DMS79 (cell line): ENCODE results near the gene COPS4.
"Not testable (repeated sequence)": the region's sequence is repeated elsewhere in the genome, so short reads cannot be mapped to it uniquely, and the experiment has no call there.

Experiments
- DNase-seq: peaks from one replicate; lab custom pipeline; 2025; lab: John Stamatoyannopoulos, UW

The COPS4 gene

DNA sequence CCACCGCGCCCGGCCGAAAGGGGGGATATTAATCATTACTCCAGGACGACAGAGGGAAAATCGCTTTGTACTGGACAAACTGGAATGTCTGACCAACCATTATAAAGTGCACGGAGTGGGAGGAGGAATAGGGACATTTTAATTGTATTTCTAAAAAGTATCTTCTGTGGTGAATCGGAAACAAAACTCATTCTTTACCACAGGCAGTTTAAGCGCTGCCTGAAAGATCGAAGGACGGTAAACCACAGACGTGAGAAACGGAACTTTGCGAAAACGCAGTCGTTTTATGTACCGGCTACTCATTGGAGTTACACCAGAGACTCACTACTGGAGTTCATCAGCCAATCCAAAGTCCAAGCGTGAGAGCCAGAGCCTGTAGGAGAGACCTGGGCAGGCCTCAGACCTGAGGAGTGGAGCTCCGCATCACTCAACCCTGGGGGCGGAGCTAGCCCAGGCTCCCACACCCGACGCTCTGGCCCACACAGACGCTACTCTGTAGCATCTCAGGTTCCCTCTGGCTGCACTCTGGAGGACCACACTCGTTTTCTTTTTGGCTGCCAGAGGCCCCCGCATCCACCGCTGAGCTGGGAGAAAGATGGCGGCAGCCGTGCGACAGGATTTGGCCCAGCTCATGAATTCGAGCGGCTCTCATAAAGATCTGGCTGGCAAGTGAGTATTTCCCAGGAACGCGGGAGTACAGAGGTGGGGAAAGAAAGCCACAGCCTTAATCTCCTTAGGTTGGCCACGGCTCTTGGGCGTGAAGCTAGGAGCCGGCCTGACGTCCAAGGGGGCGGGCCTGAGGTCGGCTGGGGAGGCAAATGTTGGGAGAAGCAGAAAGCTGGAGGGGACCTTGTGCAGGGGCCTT is at the start of gene COPS4:
TSS of gene COPS4 (plus strand) at position 554 of the 865 bp plus-strand sequence. CDS start at position 596, 42 bp downstream.
- DNase-seq: peak; percentile 99

DNA sequence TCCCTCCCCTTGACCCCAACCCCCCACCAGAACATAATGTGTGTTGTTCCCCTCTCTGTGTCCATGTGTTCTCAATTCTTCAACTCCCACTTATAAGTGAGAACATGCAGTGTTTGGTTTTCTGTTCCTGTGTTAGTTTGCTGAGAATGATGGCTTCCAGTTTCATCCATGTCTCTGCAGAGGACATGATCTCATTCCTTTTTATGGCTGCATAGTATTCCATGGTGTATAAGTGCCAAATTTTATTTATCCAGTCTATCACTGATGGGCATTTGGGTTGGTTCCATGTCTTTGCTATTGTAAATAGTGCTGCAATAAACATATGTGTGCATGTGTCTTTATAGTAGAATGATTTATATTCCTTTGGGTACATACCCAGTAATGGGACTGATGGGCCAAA is 47.5 kb upstream of the COPS4 start:
- DNase-seq: not testable (repeated sequence)

DNA sequence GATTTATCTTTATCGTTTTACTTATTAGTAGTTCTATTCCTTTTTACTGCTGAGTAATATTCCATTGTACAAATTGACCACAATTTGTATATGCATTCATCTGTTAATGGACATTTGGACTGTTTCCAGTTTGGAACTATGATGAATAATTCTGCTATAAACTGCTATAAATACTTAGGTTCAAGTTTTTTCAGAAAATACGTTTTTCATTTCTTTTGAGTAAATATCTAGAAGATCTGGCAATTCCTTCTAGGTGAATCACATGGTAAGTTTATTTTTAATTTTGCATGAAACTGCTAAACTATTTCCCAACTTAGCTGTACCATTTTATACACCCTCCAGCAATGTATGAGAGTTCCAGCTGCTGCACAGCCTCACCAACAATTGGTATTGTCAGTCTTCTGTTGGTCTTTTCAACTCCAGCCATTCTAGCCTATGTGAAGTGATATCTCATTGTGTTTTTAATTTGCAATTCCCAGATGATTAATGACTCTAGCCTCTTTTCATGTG is 46.6 kb upstream of the COPS4 start:
- no peak for DNase-seq

DNA sequence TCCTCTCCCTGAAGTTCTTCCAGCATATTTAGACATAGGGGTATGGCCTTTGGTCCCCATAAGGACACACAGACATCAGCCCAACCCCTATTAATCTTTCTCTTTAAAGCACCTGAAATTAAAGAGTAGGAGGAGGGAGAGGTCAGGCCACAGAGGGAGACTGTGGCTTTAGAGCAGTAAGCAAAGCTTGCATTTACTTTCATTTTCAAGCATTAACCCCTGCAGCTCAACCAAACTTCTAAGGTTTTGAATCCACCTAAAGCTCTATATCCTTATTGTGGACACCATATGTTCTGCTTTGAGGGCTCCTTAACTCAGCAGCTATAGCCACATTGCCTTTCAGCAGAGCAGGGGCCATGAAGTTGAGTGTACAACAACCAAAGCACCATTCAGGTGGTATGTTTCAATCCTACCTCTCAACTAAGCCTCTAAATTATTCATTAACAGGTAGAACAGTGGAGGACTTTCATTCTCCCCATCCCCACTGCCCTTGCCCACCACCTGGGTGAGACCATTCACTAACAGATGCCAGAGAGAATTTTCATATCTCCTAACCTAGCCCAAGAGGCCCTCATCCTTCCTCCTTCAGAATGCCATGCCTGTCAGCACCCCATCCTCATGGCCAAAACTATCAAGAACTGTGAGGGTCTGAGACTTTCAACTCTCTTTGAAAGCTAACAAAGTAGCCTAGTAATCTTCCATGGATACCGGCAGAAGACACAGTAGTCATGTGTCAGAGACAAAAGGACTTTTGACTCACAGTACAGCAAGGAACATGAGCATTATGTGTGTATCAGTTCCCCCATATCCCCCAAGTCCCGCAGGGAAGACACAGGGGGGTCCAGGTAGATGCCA is 45.2 kb upstream of the COPS4 start:
- DNase-seq: no peak

DNA sequence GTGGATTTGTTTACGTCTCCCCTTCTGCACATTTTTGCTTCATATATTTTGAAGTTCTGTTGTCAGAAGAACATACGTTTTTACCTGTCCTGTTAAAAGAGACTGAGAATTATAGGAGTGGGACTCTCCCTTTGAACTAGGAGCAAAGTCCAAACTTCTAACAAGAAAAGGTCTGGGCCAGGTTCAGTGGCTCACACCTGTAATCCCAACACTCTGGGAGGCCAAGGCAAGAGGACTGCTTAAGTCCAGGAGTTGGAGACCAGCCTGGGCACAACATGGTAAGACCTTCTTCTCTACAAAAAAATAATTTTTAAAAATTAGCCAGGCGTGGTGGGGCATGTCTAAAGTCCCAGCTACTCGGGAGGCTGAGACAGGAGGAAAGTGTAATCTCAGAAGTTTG is 40.1 kb upstream of the COPS4 start:
- DNase-seq: no peak

DNA sequence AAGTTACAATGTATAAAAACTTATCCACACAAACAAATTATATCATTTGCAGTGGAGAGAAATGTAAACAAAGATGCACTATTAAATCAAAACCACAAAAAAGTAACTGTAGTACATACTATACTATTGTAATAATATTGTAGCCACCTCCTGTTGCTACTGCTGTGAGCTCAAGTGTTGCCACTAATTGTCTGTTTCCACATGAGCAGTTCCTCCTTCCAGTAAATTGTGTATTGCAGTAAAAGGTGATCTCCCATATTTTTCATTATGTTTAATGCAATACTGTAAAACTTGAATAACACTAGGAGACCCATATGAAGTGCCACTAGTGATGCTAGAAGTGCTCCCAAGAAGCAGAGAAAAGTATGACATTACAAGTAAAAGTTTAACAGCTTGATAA is 36.1 kb upstream of the COPS4 start:
- peak; percentile 80 for DNase-seq

DNA sequence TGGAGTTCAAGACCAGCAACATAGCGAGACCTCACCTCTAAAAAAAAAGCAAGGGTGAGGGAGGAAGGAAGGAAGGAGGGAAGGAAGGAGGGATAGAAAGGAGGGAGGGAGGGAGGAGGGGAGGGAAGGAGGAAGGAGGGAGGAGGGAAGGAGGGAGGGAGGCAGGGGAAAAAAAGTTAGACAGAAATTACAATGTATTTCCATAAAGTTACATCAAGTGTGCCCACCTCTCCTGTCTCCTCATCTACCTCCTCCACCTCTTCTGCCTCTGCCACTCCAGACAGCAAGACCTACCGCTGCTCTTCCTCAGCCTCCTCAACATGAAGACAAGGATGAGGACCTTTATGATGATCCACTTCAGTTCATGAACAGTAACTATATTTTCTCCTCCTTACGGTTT is 32.7 kb upstream of the COPS4 start:
- DNase-seq: no peak

DNA sequence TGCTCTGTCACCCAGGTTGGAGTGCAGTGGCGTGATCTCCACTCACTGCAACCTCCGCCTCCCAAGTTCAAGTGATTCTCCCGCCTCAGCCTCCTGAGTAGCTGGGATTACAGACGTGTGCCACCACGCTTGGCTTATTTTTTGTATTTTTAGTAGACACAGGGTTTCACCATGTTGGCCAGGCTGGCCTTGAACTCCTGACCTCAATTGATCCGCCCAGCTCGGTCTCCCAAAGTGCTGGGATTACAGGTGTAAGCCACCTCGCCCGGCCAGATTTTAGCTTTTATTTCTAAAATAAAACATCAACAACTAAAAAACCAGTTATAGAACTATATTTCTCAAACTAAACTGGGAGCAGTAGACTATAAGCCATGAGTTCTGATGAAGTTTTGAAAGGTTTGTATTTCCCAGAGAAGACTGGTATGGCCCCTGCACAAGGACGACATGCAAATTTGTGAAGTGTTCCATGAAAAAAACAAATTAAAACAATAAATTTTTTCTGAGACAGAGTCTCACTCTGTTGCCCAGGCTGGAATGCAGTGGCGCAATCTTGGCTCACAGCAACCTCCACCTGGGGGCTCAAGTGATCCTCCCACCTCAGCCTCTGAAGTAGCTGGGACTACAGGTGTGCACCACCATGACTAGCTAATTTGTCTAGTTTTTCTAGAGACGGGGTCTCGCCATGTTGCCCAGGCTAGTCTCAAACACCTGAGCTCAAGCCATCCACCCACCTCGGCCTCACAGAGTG is 31.8 kb upstream of the COPS4 start:
- DNase-seq: not testable (repeated sequence)

DNA sequence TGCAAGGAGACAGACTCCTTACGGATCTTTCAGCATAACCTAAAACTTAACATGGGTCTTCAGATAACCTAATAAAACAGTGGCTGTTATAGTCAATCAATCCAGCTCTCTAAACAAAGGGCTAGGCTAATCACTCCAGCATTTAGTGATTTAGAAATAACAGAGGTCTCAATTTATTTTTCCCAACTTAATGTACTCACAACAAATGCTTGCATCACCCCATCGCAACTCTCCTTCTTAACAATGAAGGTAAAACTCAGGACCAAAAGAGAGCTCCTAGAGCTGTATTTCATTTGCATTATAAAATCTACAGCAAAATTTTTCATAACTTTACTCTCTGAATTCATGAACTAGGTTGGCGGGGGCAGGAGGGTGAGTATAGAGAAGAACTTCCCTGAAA is 25.5 kb upstream of the COPS4 start:
- no peak for DNase-seq

DNA sequence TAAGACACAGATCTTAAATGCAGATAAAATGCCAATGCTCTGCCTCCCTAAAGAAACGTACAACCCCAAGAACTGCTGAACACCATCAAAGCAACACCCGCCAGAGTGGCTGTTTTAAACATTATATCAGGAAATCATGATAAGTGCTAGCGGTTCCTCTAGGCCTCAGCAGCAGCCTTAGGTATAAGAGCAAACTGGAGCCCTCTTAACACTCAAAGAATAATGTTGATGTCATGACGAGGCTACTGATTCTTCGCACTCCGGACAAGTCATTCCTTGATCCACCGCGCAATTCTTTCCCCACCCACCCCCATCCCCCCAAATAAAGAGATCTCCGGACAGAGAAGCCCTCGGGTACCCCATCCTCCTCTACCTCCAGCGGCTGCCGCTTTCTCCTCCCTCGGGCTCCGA is 24.9 kb upstream of the COPS4 start:
- DNase-seq: no peak

DNA sequence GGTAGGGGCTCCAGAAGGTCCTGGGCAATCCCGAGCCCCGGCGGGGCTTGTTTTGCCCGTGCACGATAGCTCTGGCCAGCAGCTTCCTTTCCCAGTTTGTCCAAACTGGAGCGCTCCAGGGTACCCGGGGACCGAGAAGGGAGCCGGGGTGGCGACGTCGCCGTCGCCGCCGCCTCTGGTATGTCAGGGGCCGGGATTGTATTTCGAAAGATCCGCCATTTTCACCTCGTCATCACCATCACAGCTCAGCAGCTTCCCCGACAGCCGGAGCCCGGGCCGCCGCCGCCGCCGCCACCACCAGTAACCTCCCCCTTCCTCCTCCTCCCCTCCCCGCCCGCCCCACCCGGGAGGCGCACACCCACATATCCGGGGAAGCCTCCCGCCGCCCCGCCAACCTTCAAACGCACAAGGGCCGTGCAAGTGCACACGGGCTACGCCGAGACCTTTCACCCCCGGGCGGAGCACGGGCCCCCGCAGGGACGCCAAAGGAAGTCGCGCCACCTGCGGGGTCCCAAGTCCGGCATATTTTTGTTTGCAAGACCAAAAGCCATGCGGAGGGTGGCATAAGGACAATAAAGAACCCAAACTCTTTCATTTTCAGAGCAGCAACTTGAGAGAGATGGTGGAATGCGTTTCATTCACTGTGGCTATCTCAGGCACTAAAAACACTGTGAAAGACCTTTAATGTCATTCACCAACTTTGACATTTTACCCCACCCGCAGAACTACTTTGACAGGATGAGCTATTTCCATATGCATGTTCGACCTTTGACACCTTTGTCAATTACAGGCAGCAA is 24.3 kb upstream of the COPS4 start, which contains the start of gene LIN54:
TSS of gene LIN54 (minus strand) at position 302 of the 797 bp plus-strand sequence. CDS start 25,979 bp downstream, outside the sequence.
- peak; percentile 59 for DNase-seq

DNA sequence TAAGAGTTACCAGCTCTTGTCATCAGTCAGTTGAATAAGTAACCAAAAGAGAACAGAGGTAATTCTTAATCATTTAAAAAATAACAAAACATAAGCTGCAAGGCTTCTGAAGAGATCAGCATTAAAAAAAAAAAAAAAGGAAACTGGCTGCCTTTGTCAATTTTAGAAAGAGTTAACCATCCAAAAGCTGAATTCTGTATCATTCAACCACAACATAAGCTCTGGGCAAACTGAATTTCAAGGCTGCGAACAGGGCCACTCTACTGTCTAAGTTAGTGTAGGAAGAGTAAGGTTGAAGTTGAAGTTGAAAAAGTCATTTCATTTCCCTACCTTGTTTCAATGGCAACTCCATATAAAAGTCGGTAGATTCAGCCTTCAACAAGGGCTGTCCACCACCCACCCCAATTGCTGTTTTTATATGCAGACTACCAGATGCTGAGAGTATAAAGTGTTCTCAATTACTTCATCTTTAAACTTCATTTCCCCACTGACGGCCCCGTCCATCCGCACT is 23.2 kb upstream of the COPS4 start:
- DNase-seq: peak; percentile 3

DNA sequence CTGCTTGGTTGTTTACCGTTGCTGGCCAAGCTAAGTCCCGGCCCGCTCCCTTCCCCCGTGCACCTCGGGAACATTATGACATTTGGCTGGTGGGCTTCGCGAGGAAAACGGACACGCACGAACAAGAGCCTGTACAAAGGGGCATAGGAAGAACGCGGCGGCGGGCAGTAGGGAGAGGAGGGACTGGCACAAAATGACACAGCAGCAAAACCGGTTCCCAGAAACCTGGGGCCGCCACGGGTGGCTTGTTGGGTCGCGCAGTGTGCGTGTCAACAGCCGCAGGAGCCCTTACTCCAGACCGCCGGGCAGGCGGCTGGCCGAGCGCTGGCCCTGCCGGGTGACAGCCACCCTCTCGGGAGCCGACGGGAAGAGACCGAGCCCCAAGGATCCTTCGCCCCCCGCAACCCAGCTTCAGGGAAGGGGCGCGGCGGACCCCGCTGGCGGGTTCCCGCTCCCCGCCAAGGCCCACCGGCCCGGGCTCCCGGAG is 22.7 kb upstream of the COPS4 start:
- no peak for DNase-seq

DNA sequence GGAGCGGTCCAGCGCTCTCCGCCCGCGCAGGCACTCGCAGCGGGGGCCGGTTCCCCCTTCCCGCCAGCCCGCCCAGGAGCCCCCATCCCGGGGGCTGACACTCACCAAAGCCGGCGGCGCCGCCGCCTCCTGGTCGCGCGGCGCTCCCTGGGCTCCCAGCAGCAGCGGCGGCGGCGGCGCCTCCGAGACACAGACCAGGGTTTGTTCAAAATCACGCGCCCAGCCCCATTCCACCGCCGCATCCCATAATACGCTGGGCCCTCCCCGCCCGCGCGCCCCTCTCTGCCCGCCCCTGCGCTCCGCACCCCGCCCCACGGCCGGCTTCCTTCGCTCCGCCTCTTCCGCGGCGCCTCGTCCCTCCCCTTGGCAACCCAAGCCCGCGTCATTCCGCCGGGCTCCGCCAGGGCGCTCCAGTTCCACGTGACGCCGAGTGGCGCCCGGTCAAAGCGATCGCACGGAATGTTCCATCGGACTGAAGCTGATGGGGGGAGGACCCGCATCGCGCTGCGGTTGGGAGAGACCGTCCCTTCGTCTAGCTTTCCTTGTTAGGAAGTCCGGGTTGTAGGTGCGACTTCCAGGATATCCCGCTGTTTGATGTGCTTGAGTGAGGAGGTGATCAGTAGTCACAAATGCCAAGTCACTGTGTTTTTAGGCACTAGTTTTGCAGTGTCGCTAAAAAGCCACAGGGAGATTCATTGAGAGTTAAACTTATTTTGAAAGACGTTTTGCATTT is 22.1 kb upstream of the COPS4 start:
- peak; percentile 94 for DNase-seq

DNA sequence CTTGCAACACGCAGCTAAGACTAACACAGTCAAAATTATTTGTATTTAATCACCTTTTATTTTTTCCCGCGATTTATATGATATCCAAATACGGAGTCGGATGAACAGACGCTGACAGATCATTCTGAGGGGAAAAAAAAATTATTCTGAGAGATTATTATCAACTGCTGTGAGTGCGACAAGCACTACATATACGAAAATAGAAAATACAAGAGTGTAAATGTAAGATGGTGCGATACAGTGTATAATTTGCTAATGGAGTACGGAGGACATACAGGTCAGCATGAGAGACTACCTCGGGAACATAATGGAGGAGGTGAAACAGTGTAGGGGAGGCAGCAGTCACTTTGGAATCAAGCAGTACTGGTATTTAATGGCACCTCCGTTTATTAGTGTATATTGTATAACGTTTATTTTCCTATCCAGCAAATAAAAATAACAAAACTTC is 21.5 kb upstream of the COPS4 start:
- DNase-seq: peak; percentile 15

DNA sequence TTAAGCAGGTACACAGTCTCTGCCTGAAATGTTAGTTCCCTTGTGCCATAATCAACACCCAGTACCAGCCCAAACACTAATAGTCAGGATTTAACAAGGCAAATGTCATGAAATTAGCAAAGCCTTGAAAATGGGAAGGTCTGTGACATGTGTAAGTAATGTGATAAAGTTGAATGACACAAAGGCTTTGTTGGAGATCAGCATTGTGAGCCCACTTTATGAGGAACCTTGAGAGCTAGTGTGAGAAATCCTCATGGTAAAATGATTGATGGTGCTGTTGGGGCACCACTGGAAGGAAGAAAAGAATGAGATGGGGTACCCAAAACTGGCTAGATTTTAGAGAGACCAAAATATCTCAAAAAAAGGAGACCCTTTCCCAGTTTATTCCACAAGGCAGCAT is 21.1 kb upstream of the COPS4 start:
- no peak for DNase-seq

DNA sequence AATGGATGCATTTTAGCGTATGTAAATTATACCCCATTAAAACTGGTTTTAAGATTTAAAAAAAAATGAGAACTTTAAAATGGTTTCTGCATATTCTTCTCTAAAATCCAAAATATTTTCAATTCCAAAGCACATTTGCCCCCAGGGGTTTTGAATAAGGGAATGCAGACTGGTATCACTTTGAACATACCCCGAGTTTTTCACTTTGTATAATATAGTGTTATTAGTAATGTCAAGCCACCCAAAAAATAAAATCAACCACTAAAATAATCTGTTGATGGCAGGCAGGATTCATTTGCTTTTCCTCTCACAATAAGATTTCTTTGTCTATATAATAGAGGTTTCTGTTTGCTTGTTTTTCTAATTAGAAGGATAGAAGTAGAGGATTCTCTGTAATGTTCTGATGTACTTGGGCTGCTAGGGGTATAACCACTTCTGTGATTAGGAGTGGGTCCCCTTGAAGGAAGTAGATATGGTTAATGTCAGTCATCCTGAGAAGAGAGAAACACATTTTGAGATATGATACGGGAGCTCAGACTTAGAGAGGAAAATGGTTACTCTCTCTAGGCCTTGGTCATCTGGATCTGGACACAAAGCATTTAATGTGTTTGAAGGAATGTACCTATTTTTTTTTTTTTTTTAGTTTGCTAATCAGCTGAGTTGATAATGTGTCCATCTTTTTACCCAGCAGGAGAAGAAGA is 15.0 kb upstream of the COPS4 start:
- DNase-seq: no peak

DNA sequence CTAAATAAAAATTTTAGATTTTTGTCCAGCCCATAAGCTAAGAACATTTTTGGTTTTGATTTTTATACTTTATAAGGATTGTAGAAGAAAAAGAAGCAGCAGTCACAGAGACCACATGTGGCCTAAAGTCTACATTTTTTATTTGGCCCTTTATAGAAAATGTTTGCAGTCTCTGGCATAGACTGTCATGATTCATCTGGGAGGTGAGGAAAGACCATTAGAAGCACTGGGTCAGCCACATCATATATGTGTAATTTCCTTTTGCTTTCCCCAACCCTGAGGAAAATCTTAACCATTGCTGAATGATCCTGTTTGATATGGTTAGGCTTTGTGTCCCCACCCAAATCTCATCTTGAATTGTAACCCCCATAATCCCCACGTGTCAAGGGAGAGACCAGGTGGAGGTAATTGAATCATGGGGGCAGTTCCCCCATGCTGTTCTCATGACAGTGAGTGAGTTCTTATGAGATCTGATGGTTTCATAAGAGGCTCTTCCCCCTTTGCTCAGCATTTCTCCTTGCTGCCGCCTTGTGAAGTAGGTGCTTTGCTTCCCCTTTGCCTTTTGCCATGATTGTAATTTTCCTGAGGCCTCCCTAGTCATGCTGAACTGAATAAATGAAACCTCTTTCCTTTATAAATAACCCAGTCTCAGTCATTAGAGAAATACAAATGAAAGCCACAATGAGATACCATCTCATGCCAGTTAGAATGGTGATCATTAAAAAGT is 12.1 kb upstream of the COPS4 start:
- no peak for DNase-seq

DNA sequence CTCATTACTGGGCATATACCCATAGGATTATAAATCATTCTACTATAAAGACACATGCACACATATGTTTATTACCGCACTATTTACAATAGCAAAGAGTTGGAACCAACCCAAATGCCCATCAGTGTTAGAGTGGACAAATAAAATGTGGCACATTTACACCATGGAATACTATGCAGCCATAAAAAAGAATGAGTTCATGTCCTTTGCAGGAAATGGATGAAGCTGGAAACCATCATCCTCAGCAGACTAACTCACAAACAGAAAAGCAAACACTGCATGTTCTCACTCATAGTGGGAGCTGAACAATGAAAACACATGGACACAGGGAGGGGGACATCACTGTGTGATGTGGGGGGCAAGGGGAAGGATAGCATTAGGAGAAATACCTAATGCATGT is 11.4 kb upstream of the COPS4 start:
- DNase-seq: not testable (repeated sequence)
